ENCODE measurements around the gene FLT3.

Gene FLT3

DNA sequence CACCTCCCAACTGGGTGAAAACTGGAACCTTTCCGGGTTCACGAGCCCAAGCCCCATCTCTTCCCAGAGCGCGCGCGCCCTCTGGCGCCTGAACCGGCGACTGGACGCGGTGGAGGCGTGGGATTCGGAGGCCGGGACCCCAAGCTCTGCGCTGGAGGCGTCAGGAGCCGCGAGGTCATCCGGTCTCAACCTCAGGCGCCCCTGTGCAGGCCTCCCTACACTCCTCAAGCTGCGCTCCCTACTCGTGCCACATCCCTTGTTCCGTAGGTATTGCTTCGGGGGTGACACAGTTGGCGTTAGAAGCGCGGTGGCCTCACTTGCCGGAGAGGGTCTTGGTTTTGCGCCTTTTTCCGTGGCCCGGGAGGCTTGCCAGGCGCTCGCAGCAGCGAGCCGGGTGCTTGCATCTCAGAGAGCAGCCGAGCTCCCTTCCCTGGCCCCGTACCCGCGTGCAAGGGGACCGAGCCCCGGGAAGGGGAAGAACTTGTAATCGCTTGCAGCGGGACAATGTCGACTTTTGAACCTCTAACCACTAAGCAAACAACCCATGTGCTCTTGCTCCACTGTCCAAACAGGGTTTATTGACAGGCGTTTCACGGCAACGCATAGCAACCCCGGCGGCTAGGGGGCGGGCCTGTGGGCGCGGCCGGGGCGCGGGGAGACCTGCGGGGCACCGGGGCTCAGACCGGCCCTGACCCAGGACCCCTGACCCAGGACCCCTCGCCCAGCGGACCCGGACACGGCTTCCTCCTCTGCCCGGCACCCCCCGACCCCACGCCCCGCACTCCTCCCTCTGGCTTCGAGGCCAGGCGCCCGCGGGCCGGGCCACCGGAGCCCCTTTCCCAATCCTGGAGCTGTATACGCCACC, 139.8 kb downstream of the FLT3 start:
- no peak for DNase-seq (ENCODE audit: low read depth)

DNA sequence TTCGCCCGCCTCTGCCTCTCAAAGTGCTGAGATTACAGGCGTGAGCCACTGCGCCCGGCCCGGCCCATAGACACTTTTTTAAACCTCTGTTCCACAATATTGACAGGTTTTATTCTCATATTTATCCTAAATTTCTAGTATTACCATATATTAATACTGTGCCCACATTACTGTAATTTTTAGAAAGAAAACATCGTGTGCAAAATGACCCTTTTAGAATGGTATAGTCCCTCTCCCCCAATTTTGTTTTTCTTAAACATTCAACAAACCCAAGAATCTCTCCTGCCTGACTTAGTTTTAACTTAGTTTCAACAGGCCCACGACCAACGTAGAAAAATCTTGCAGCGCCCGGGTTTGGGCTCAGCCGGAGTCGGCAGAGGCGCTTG, 140.4 kb downstream of the FLT3 start:
- DNase-seq (ENCODE audit: low read depth): no peak

DNA sequence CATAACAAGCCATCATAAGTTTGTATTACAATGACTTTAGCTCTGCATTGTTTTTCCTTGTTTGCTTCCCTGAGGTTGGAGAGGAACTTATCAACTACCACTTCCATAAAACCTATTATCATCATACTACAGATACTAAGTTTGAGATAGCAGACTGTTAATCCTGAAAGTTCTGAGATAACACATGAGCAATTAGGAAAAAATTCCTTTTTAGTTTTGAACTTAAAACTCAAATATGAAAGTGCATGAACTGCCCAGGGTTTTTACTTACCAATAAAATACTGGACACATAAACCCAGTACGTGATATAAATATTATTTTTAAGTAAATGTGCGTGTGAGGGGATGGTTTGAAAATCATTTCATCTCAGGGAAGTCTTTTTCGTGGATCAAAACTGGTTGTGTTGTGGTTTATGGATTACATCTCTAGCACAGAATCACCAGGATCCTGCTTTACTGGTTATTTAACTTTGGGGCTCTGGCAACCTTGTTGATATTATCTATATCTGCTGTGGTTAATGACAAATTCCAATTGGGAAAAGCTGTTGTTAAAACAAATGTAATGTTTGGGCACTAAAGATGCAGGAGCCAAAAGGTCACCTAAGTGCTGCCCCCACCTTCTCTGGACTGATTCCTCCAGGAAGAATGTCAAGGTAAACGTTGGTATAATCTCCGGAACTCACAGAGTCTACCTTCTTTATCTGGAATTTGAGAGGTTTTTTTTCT, 143.6 kb downstream of the FLT3 start:
- no peak for DNase-seq (ENCODE audit: low read depth)

DNA sequence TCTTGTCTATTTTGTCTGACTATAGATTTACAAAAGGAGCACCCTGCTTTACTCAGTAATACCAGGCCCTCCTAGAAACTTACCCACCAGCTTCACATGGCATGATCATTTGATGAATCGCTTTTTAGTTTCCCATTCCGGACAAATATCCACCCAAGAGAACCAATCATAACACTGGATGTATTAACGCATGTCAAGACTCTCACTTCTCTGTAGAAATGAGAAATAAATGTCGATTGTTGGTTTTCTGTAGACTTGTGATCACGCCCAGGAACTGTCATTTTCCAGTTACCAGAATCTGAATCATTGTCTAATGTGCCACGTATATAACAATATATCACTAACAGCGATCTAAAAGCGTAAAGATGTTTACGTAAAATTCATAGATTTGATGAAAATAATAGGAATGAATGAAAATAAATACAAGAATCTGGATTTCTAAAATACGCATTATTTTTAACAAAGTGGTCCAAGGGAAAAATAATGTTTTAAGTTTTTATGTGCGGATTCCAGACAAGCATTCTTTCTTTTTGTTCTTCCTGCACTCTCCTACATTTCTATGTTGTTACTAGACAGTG, 145.3 kb downstream of the FLT3 start:
- DNase-seq (ENCODE audit: low read depth): no peak

DNA sequence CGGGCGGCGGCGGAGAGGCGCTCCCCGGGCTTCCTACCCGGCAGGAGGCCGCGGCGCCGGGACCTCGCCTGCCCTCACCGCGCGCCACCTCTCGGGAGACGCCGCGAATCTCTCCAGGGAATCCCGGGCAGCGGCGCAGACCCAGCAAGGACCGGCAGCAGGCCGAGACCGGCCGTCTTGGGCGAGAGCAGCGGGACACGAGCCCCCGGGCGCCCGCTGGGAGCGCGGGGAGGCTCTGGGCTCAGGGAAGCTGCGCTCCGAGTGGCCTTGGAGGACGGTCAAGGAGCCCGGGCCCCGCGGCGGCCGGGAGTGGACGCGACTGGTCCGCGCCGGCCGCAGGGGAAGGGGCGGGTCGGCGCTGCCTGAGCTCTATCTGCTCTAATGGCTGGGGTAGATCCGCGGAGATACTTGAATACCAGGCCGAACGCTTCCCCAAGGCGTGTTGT, 145.9 kb downstream of the FLT3 start:
- DNase-seq (ENCODE audit: low read depth): no peak

DNA sequence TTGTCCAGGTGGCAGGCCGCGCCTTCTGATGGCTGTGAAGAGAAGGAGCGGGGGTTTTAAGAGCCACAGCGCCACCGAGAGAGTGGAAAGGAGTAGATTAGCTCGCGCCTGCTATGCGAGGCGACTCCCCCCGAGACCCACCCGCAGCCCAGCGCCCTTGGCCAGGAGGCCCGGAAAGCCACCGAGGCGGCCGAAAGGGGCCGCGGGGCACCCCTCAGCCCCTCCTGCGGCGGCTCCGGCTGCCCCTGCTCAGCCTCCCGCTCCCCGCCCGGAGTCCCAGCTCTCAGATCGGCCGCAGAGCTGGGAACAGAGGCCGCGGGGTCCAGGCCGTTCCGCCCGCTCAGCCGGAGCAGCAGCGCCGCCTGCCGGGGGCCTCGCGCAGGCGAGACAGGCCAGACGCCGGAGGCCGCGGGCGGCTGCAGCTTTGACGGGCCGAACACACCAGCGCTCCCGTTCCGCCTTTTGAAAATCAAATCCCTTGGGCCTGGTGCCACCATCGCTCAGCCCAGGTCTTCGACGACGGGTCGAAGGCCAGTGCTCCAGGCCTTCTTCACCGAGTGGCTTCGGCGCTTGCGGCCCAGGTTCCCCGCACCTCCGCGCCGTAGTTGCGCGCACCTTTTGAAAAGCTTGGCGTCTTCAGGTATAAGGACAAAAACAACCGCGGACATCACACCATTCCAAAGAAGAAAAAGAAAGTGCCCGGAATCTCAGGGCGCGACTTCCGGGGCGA, 146.5 kb downstream of the FLT3 start:
- peak; percentile 73 for DNase-seq (ENCODE audit: low read depth)

All from activated T-cell treated with anti-CD3 and anti-CD28 coated beads for 48 hours (primary cell).